IPS-20b (cell line): ENCODE measurements around the gene RHOT2.

ENCODE experiments used
- H3K27ac ChIP-seq: one replicate; pipeline ENCODE4 v1.5.1; 2013; ENCODE audit warnings: low read length
- H3K27me3 ChIP-seq: 2 replicates; pipeline ENCODE4 v1.6.1; 2013; ENCODE audit warnings: mild to moderate bottlenecking, low read length, inconsistent platforms; ENCODE audit not compliant: insufficient read depth
- H3K36me3 ChIP-seq: 2 replicates; pipeline ENCODE4 v1.6.1; 2013; ENCODE audit warnings: low read depth, mild to moderate bottlenecking, inconsistent platforms, low read length, moderate library complexity; ENCODE audit not compliant: insufficient read depth
- H3K4me1 ChIP-seq: 2 replicates; pipeline ENCODE4 v1.6.1; 2013; ENCODE audit warnings: mild to moderate bottlenecking, control low read depth, inconsistent platforms, low read length, moderate library complexity; ENCODE audit not compliant: insufficient read depth
- H3K4me3 ChIP-seq: 2 replicates; pipeline ENCODE4 v1.5.1; 2013; ENCODE audit warnings: mild to moderate bottlenecking, low read length, inconsistent platforms
- H3K9ac ChIP-seq: 2 replicates; pipeline ENCODE4 v1.6.1; 2013; ENCODE audit warnings: low read depth, mild to moderate bottlenecking, inconsistent platforms, low read length, moderate library complexity
- H3K9me3 ChIP-seq: 2 replicates; pipeline ENCODE4 v1.6.1; 2013; ENCODE audit warnings: mild to moderate bottlenecking, low read depth, low read length, inconsistent platforms; ENCODE audit not compliant: insufficient read depth

RHOT2 gene

DNA sequence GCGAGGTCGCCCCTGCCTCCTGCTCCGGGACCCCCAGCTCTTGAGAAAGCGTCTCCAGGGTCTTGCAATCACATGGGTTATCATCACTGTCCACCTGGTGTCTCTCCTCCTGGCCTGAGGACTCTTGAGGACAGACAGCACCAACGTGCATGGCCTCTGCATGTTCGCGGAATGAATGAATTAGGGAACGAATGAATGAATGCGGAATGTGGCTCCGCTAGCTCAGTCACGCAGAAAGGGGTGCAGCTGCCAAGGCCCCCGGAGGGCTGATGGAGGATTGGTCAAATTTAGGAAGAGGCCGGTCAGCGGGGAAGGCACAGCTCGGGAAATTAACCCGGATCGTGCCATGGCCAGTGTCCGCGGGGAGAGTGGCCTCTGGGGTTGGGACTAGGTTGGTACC is 34.4 kb downstream of the RHOT2 start:
- Histone ChIP-seq H3K9me3 (no peaks in the 10 kb centered on the region), H3K4me3 (no peak overlapping the region), H3K27me3 (peaks cover 93% of the 10 kb centered on the region), H3K9ac (no peak overlapping the region), H3K4me1 (no peaks in the 10 kb centered on the region), H3K27ac (no peak overlapping the region), H3K36me3 (no peaks in the 10 kb centered on the region)

DNA sequence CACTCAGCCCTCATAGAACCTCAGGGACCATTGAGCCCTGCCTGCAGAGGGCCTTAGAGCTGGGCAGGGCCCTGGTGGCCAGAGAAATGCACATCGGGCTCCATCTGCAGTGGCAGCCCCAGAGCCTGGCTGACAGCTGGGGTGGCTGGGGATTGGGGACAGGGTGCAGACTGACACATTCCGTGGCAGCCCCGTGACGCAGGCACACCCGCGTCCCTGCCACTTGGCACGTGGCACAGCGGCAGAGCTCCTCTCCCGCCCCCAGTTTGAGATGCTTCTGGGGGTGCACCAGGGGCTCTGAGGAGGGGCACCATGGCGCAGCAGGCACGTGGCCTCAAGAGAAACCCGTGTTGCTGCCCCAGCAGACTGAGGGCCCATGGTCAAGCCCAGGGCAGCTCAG is 35.5 kb downstream of the RHOT2 start:
- no peak overlapping the region for H3K4me3 ChIP-seq
- H3K9ac ChIP-seq = no peak overlapping the region
- no peaks in the 10 kb centered on the region for H3K4me1 ChIP-seq
- no peaks in the 10 kb centered on the region for H3K9me3 ChIP-seq
- no peak overlapping the region for H3K27ac ChIP-seq
- peaks cover 93% of the 10 kb centered on the region for H3K27me3 ChIP-seq
- no peaks in the 10 kb centered on the region for H3K36me3 ChIP-seq

DNA sequence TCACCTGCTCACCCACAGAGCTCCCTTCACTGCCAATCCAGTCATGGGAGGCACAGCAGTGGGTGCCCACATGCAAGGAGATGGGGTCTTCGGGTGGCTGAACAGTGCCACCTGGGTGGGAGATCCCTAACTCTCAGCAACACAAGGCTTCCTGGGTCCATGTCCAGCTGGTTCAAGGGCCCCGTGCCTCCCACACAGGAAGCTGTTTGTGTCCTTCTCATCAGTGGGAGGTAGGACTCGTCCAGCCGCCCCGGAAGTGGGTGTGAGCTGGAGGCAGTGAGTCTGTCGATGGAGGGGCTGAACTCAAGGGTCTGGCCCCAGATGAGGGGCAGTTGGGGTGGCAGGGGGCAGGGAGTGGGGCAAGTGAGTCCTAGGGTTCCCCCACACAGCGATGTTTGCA is 36.1 kb downstream of the RHOT2 start:
- Histone ChIP-seq H3K4me1 (no peaks in the 10 kb centered on the region), H3K4me3 (no peak overlapping the region), H3K9ac (no peak overlapping the region), H3K27me3 (peaks cover 93% of the 10 kb centered on the region), H3K36me3 (no peaks in the 10 kb centered on the region), H3K9me3 (no peaks in the 10 kb centered on the region), H3K27ac (no peak overlapping the region)

DNA sequence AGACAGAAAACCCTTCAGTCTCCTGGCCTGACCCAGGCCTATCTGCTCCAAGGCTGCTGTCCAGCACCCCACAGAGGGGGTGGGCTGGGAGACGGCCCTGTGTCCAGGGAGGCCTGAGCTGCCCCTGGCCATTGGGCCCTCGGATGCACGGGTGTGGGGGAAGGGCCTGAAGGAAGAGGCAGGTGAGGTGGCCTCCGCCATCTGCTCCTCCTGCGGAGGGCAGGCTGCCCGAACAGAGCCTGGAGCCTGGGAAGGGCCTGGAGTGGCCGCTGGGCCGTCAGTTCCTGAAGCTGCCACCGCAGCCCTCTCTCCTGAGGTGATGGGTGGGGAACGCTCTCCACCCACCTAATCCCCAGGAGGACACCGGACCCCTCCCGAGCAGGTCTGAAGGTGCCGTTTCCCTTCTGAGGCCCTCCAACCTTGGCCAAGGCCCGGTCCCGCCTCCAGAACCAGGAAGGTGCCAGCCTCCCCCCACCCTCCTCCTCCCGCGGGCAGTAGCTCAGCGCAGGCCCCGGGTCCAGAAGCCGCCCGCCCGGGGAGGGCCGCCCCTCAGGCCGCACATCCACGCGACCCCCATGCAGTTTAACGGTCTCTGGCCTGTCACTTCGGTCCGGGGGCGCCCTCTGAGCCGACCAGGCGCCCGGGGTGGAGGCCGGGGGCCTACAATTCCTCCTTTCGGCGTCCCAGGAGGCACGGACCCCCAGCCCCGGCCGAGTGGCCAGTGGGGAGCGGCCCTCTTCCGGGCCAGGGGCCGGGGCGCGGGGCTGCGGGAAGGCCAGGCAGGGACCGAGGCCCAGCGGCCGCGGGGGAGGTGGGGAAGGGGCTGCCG is 36.8 kb downstream of the RHOT2 start:
- Histone ChIP-seq H3K9ac (no peak overlapping the region), H3K4me3 (no peak overlapping the region), H3K27ac (no peak overlapping the region), H3K9me3 (no peaks in the 10 kb centered on the region), H3K27me3 (peaks cover 93% of the 10 kb centered on the region), H3K36me3 (no peaks in the 10 kb centered on the region), H3K4me1 (no peaks in the 10 kb centered on the region)

DNA sequence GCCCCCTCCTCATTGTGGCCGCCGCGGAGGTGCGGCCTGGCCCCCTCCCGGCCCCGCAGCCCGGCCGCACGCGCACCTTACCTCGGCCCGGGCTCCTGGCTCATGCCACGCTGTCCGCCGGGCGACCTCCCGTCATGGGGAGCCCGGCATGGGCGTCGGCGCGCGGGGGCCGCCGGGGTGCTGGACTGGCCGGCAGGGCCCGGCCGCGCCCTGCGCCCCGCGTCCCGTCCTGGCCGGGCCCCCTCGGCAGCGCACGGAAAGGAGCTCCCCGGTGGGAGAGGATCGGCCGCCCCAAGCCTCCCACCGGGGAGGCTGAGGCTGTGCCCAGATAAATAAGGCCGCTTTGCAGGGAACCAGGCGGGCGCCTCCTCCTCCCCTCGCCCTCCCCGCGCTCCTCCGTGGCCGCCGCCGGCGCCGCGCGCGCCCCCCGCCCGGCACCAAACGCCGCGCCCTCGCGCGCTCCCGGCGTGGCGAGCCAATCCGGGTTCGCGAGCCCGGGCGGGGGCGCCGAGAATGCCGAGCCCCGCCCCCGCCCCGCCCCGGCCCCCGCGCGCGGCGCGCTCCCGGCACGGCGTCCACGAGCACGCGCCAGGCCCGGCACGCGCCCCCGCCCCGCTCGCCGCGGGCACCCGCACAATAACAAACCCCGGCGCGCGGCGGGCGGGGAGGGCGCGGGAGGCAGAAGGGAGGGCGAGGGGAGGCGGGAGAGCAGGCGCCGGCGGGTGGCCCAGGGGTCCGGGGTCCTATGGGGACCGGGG is 37.7 kb downstream of the RHOT2 start, which contains the start of gene FBXL16:
TSS of gene FBXL16 (minus strand) at position 371 of the 758 bp plus-strand sequence. CDS start 8,396 bp downstream, outside the sequence.
- Histone ChIP-seq H3K4me3 (peak within 1 kb of the TSS; percentile 54), H3K27ac (no peak within 1 kb of the TSS)

DNA sequence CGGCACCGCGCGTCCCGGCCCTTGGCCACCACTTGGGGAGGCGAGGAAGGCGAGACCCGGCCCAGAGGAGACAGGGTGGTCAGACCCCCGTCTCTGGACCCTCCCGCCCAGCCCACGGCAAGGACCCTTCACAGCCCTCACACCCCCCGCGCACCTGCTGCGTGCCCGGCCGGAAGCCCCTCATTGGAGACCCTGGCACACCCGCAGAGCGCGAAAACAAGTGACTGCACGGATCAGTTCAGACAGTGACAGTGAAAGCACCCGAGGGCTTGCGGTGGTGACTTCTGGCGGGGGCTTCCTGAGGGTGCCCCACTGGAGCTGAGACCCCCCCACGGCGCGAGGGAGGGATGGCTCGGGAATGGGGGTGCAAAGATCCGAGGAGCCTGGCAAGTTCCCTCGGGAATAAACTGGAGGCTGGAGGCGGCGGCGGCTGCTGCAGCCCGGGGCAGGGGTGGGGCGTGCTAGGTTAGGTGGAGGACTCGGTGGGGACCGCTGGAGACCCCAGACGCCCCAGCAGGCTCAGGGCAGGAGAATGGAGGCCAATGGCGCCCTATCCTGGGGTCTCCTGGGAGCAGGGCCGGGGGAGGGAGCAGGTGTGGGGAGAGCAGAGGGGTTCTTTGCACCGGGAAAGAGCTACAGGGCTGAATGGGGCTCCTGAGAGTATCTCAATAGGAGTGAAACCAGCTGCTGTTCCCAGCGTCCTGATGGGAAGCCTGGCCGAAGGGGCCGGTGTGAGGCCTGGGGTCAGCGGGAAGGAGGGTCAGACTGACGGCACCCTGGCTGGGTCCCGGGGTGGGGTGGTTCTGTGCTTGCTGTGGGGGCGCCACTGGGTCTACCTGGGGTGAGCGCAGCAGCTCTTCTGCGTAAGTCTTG is 38.5 kb downstream of the RHOT2 start:
- H3K4me3 ChIP-seq = peak overlapping the region; percentile 54
- H3K4me1 ChIP-seq = no peaks in the 10 kb centered on the region
- no peaks in the 10 kb centered on the region for H3K36me3 ChIP-seq
- H3K27ac ChIP-seq = no peak overlapping the region
- H3K9me3 ChIP-seq = no peaks in the 10 kb centered on the region
- H3K27me3 ChIP-seq = peaks cover 87% of the 10 kb centered on the region
- no peak overlapping the region for H3K9ac ChIP-seq

More for the DNA sequence above, 37.7 kb downstream of the RHOT2 start, which contains the start of gene FBXL16:
- H3K36me3 ChIP-seq = no peaks in the 10 kb centered on the region
- H3K9ac ChIP-seq = no peak within 1 kb of the TSS
- H3K9me3 ChIP-seq = no peaks in the 10 kb centered on the region
- H3K27me3 ChIP-seq = peaks cover 93% of the 10 kb centered on the region
- no peaks in the 10 kb centered on the region for H3K4me1 ChIP-seq

DNA sequence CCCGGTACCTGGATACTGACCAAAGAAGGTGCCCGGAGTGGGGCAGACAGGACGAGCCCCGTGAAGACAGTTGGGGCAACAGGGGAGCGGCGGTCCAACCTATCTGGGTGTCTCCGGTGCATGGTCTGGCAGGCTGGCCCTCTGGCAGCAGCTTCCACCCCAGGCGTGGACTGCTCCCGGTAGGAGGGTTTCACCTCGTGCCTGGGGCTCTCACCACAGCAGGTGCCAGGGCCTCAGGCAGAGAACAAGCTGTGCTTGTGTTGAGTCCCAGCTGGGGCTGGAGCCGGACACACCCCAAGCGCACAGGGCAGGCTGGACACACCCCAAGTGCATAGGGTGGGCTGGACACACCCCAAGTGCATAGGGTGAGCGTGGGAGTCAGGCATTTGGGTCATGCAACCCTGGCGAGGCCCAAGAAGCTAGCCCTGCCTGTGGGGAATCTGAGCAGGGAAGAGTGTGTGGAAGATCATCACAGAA is 39.2 kb downstream of the RHOT2 start:
- H3K4me1 ChIP-seq = no peaks in the 10 kb centered on the region
- no peak overlapping the region for H3K9ac ChIP-seq
- no peak overlapping the region for H3K27ac ChIP-seq
- H3K9me3 ChIP-seq = no peaks in the 10 kb centered on the region
- no peak overlapping the region for H3K4me3 ChIP-seq
- H3K36me3 ChIP-seq = no peaks in the 10 kb centered on the region
- peaks cover 82% of the 10 kb centered on the region for H3K27me3 ChIP-seq

DNA sequence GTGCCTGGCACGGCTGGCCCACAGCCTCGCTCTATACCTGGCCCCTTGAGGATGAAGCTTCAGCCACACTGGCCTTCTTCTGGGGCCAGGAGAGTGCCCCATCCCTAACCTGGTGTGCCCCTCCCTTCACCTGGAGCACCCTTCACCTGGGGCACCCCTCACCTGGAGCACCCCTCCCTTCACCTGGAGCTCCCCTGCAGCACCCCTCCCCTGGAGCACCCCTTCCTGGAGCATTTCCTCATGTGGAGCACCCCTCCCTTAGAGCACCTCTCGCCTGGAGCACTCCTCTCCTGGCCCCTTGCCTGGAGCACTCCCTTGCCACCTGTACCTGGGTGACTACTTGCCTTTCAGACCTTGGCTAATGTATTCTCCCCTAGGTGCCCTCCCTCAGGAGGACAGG is 40.1 kb downstream of the RHOT2 start:
- no peaks in the 10 kb centered on the region for H3K36me3 ChIP-seq
- no peak overlapping the region for H3K27ac ChIP-seq
- no peak overlapping the region for H3K9ac ChIP-seq
- H3K9me3 ChIP-seq = no peaks in the 10 kb centered on the region
- H3K4me3 ChIP-seq = no peak overlapping the region
- H3K4me1 ChIP-seq = no peaks in the 10 kb centered on the region
- peaks cover 74% of the 10 kb centered on the region for H3K27me3 ChIP-seq

DNA sequence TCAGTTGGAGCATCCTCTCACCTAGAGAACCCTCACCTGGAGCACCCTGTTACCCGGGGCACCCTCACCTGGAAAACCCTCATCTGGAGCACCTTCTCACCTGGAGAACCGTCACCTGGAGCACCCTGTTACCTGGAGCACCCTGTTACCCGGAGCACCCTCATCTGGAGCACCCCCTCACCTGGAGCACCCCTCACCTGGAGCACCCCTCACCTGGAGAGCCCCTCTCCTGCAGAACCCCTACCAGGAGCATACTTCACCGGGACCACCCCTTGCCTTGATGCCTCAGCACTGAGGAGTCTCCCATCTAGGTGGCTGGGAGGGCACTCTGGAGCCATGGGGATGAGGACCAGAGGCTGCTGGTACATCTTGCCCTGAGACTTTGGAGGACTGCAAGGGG is 41.0 kb downstream of the RHOT2 start:
- Histone ChIP-seq H3K9me3 (no peaks in the 10 kb centered on the region), H3K9ac (no peak overlapping the region), H3K36me3 (no peaks in the 10 kb centered on the region), H3K27ac (no peak overlapping the region), H3K4me3 (no peak overlapping the region), H3K4me1 (no peaks in the 10 kb centered on the region), H3K27me3 (peaks cover 71% of the 10 kb centered on the region)

DNA sequence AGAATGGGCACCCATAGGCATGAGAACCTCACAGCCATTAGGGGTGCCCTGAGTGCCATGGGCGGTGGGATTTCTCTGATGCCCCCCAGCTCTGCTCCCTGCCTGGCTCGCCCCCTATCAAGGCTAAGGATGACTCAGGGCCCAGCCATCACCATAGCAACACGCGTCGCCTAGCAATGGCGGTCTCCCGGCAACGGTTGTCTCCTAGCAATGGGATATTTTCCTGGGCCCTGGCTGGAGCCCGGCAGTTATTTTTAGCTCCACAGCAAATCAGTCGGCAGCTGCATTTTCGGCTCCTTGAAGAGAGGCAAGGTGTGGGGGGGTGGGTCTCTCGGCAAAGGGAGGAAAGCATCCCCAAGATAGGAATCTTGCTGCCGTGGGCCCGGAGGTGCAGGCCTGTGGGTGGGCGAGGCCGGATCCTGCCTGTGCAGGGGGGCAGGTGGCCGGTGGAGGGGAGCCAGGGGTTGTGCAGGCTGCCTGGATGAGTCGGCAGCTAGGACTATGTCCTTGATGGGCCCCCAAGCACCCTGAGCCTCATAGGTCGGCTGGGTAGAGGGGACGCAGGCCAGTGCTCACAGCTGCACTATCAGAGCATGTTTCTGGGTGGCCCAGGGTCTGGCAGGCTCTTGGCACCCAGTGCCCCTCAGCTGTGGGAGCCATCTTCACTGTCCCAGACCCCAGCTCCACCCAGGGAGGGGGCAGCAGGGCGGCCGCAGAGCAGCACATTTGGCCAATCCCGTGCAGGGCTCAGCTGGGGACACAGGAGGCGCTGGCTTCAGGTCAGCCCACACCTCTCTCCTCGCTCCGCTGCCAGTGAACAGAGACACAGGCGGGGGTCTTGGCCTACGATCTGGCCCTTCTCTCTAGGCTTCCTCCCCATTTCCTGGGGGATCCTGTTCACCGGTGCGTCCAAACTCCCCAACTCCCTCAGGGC is 41.9 kb downstream of the RHOT2 start:
- Histone ChIP-seq H3K9me3 (no peaks in the 10 kb centered on the region), H3K27ac (no peak overlapping the region), H3K9ac (no peak overlapping the region), H3K36me3 (no peaks in the 10 kb centered on the region), H3K4me3 (no peak overlapping the region), H3K4me1 (no peaks in the 10 kb centered on the region), H3K27me3 (peaks cover 70% of the 10 kb centered on the region)
